Fibroblast of peridontal ligament (primary cell): Measurements from ENCODE around the gene RAD50.
"Not testable (repeated sequence)": the region's sequence is repeated elsewhere in the genome, so short reads cannot be mapped to it uniquely, and the experiment has no call there.

ENCODE experiments used
- DNase-seq: peaks from one replicate; pipeline ENCODE4 v3.0.0-alpha.2; 2010; ENCODE audit errors: extremely low read depth

The RAD50 gene

GRCh38 chr5:132629230-132629944 is 72.6 kb downstream of the RAD50 start:
- DNase-seq, result no peak

DNA sequence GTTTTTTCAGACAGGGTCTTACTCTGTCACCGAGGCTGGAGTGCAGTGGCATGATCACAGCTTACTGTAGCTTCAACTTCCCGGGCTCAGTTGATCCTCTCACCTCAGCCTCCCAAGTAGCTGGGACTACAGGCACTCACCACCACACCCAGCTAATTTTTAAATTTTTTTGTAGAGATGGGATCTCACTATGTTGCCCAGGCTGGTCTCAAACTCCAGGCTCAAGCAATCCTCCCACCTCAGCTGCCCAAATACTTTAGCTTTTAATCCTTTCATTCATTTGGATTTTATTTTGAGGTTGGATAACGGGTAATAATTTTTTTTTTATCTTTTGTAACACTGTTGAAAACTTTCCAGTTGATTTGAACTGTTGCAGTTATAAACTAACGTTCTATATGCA is 76.8 kb downstream of the RAD50 start:
- DNase-seq, result not testable (repeated sequence)

GRCh38 chr5:132635873-132636272 is 79.1 kb downstream of the RAD50 start:
- no peak for DNase-seq

DNA sequence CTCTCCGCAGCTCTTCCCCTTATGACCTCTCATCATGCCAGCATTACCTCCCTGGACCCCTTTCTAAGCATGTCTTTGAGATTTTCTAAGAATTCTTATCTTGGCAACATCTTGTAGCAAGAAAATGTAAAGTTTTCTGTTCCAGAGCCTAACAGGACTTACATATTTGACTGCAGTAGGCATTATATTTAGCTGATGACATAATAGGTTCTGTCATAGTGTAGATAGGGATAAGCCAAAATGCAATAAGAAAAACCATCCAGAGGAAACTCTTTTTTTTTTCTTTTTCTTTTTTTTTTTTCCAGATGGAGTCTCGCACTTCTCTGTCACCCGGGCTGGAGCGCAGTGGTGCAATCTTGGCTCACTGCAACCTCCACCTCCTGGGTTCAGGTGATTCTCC is 80.5 kb downstream of the RAD50 start:
- DNase-seq, result no peak

- no peak for DNase-seq
Observed at GRCh38 chr5:132639706-132640130, 82.9 kb downstream of the RAD50 start.

GRCh38 chr5:132640613-132641012 is 83.8 kb downstream of the RAD50 start:
- DNase-seq, result no peak

DNA sequence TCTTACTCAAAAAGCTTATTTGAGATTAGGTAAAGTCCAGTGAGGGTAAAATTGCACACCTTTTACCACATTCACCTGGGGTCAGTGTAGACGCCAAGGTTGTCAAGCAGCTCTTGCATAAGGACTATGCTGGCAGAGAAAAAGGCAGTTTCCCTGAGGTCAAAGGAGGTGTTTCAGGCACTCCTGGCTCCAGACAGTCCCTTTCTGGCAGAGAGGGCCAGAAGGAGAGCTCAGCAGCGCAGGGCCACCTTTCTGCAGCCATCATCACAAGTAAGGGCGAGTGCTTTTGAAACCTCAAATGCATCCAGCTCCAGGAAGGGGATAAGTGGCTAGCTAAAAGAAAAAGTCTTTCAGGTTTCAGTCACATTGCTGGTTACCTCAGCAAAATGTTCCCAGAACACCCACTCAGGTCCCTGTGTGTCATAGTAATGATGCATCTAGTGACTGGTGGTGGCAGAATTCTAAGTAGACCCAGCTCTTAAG is 84.5 kb downstream of the RAD50 start:
- DNase-seq, result no peak

GRCh38 chr5:132641841-132642240 is 85.1 kb downstream of the RAD50 start:
- DNase-seq, result no peak

DNA sequence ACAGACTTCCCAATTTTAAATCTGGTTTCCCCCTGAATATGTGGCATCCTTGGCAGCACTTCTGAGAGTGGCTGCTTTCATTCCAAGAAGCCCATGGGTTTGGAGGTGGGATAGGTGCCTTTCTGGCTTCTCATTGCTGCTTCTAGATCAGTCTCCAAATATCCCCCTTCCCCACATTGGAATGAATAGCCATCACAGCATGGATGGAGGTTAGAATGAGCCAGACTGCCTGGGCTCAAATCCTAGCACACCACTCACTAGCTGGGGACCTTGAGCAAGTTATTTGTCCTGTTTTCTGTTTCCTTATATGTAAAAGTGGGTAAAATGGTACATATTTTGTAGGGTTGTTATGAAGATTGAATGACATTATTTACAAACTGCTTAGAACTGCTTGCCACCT is 87.4 kb downstream of the RAD50 start:
- no peak for DNase-seq

DNA sequence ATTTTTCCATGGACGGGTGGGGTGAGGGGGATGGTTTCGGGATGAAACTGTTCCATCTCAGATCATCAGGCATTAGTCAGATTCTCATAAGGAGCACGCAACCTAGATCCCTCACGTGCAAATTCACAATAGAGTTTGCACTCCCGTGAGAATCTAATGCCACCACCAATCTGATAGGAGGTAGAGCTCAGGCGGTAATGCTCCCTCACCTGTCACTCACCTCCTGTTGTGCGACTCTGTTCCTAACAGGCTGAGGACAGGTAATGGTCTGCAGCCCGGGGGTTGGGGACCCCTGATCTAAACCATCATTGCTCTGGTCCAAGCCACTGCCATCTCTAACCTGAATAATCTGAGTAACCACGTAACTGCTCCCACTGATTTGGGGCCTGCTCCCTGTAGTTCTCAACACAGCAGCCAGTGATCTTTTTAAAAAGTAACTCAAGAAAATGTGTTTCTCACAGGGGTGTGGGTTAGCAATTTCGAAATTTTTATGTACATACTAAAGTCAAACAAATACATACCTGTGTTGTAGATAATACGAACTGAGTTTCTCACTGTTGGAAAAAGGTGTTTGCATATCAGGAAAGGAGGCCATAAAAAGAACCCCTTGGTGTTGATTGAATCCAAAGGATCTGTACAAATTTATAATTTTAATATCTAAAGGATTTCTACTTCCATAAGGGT is 89.9 kb downstream of the RAD50 start:
- no peak for DNase-seq

- DNase-seq, result no peak
Observed at GRCh38 chr5:132647473-132647872, 90.7 kb downstream of the RAD50 start.

DNA sequence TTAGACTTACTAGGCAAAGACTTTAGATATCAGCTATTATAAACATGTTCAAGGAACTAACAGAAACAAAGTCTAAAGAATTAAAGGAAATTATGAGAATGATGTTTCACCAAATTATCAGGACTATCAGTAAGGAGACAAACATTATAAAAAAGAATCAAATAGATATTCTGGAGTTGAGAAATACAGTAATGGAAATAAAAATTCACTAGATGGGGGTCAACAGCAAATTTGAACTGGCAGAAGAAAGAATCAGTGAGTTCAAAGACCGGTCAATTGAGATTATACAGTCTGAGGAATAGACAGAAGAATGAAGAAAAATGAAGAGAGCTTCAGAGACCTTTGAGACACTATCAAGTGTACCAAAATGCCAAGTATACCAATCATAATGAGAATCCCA is 91.6 kb downstream of the RAD50 start:
- DNase-seq, result no peak

GRCh38 chr5:132651838-132652469 is 95.2 kb downstream of the RAD50 start:
- DNase-seq, result no peak

DNA sequence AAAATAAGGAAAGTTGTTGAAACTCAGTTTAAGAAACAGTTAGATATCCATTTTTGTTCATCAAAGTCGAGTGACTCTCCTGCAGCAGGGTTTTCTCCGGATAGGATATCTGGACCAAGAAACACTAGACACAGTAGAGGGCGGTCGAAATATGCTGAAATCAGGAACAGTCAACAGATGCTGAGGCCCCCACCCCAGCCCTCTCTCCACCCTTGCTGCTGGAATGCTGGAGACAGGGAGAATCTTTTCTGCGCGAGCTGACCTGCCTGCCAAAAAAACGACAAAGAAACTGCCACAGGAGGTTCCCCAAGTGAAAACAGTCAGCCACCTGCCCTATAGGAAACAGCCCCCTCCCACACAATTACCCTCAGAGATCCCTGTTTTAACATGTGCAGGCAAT is 96.9 kb downstream of the RAD50 start:
- no peak for DNase-seq

DNA sequence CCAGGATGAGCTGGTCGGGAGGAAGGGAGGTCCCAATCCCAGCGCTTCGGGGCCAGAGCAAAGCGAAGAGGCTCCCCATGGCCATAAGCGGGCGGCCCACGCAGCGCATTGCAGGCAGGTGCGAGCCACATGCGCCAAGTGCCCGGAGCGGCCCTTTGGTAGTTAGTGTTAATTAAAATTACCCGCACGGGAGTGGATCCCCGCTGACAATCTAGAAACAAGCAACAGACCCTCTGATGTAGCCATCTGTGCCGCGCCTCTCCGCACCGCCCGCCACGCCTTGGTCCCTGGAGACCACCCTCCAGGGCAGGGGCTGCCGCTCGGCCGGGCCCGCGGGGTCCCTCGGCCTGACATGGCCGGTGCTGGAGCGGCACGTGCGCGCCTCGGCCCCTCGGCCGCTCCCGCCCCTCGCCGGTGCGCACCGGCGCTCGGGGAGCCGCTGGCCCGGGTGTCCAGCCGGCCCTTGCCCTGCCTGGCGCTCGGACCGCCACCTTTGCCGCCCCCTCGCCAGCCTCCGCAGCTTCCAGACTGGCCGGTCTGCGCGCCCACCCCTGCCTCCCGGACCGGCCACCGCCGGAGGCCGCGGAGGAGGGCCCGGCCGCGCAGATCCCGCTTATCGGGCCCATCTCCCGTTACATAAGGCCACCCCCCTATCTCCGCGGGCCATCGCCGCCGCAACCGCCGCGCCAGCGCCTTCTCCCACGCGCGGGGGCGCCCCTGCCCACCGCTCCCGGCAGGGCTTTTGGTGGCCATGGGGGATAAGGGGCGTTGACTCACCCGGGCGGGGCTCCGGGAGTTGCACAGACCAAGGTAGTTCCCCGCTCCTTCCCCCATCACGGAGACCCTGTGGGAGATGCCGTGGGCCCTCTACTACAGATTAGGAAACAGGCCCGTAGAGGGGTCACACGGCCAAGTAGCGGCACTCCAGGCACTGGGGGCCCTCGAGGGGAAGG is 99.3 kb downstream of the RAD50 start:
- peak; percentile 12 for DNase-seq

DNA sequence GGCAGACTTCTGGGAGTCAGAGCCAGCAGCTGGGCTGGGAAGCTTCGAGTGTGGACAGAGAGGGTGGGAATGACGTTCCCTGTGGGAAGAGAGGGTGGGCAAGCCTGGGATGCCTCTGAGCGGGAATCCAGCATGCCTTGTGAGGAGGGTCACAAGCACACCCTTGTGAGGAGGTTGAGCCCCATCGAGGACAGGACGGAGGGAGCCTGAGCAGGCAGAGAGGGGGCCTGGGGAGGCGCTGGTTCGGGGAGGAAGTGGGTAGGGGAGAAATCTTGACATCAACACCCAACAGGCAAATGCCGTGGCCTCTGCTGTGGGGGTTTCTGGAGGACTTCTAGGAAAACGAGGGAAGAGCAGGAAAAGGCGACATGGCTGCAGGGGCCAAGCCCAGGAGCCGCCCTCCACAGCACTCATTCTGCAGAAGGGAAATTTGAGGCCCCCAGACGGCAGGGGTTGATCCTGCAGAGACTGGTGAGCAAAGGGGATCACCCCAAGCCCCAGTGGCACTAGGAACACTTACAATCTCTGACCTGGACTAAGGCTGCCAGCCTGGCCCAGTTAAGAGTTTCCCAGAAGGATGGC is 100.1 kb downstream of the RAD50 start:
- DNase-seq, result no peak

DNA sequence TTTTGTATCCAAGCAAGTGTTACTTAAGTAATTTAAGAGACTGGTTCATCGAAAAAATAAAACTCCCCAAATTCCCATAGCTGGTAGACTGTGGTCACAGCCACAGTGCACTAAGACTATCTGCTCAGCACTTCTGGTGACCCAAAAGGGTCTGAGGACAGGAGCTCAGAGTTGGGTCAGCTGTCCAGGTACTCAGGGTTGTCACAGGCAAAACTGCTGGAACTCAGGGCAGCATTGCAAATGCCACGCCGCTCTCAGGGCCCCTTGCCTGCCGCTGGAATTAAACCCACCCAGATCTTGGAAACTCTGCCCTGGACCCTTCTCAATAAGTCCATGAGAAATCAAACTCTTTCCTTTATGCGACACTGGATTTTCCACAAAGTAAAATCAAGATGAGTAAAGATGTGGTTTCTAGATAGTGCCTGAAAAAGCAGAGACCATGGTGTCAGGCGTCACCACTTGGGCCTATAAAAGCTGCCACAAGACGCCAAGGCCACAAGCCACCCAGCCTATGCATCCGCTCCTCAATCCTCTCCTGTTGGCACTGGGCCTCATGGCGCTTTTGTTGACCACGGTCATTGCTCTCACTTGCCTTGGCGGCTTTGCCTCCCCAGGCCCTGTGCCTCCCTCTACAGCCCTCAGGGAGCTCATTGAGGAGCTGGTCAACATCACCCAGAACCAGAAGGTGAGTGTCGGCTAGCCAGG is 101.1 kb downstream of the RAD50 start, which contains the start of gene IL13:
Gene IL13 (plus strand): TSS at position 498 of the 705 bp plus-strand sequence. CDS start 14 bp downstream, at position 512.
- DNase-seq, result no peak

GRCh38 chr5:132658381-132659302 is 101.9 kb downstream of the RAD50 start:
- DNase-seq, result no peak
